Keratinocyte (primary cell): ENCODE results near the gene ERI3. TPM values are rescaled to one million over a fixed set of nuclear protein-coding genes. Genes with fewer than 3 reads are reported as not detected.

Source experiments
- DNase-seq: peaks from one replicate; pipeline ENCODE4 v3.0.0-alpha.2; 2011; ENCODE audit warnings: low read depth, missing footprints, low spot score
- FAIRE-seq: peaks from 2 replicates; lab custom pipeline; 2011; peaks lifted over from hg19 to GRCh38; lab: Jason Lieb, UNC
- H2AFZ ChIP-seq: 2 replicates; pipeline ENCODE4 v1.6.0; 2012; ENCODE audit warnings: low read length, control low read depth, inconsistent platforms; ENCODE audit not compliant: control insufficient read depth
- H3K27ac ChIP-seq: 2 replicates; pipeline ENCODE4 v1.5.1; 2011; ENCODE audit warnings: low read length; ENCODE audit not compliant: control insufficient read depth, insufficient read depth
- H3K27me3 ChIP-seq: 3 replicates; pipeline ENCODE4 v1.6.0; 2011; ENCODE audit warnings: low read length; ENCODE audit not compliant: control insufficient read depth, insufficient read depth; ENCODE audit errors: extremely low read depth
- H3K36me3 ChIP-seq, 2 experiments: 2 replicates in 1 of 2; 3 replicates in 1 of 2; pipeline ENCODE4 v1.5.1; 2011; ENCODE audit warnings: low read length in 2 of 2, mild to moderate bottlenecking in 1 of 2; ENCODE audit not compliant: control insufficient read depth in 2 of 2, insufficient read depth in 2 of 2; ENCODE audit errors: extremely low read depth in 1 of 2
- H3K4me1 ChIP-seq: 3 replicates; pipeline ENCODE4 v1.5.1; 2011; ENCODE audit warnings: low read length; ENCODE audit not compliant: control insufficient read depth, insufficient read depth; ENCODE audit errors: extremely low read depth
- H3K4me2 ChIP-seq: 3 replicates; pipeline ENCODE4 v1.6.0; 2011; ENCODE audit warnings: low read depth, low read length; ENCODE audit not compliant: control insufficient read depth, insufficient read depth; ENCODE audit errors: extremely low read depth
- H3K4me3 ChIP-seq, 3 experiments: fragments of 200-600 bp in 1 of 3; sonication (generic) in 1 of 3; 2 replicates in 2 of 3; 3 replicates in 1 of 3; pipeline ENCODE4 v1.5.1; 2011 to 2016; ENCODE audit warnings: low read length in 3 of 3, mild to moderate bottlenecking in 3 of 3, control low read depth in 2 of 3, inconsistent platforms in 1 of 3, low read depth in 1 of 3, mixed read lengths in 1 of 3, mixed run types in 1 of 3, moderate library complexity in 1 of 3; ENCODE audit not compliant: control insufficient read depth in 2 of 3, insufficient read depth in 2 of 3; ENCODE audit errors: extremely low read depth in 1 of 3
- H3K79me2 ChIP-seq: 2 replicates; pipeline ENCODE4 v1.6.0; 2012; ENCODE audit warnings: low read length; ENCODE audit not compliant: control insufficient read depth, insufficient read depth
- H3K9ac ChIP-seq: 3 replicates; pipeline ENCODE4 v1.6.0; 2011; ENCODE audit warnings: low read length; ENCODE audit not compliant: control insufficient read depth, insufficient read depth; ENCODE audit errors: extremely low read depth
- H3K9me1 ChIP-seq: 3 replicates; pipeline ENCODE4 v1.6.0; 2011; ENCODE audit warnings: low read length; ENCODE audit not compliant: control insufficient read depth, insufficient read depth; ENCODE audit errors: extremely low read depth
- H3K9me3 ChIP-seq: 2 replicates; pipeline ENCODE4 v1.5.1; 2012; ENCODE audit warnings: low read depth, low read length; ENCODE audit not compliant: control insufficient read depth
- H4K20me1 ChIP-seq: 3 replicates; pipeline ENCODE4 v1.6.0; 2011; ENCODE audit warnings: low read length; ENCODE audit not compliant: control insufficient read depth, insufficient read depth; ENCODE audit errors: extremely low read depth
- CTCF ChIP-seq, 3 experiments: IDR thresholded peaks in 1 of 3; conservative IDR thresholded peaks in 1 of 3; optimal IDR thresholded peaks in 1 of 3; 2 replicates in 2 of 3; 3 replicates in 1 of 3; pipeline versions ENCODE3 to v1.5.1; 2011; ENCODE audit warnings: low read length in 3 of 3, mild to moderate bottlenecking in 3 of 3, moderate library complexity in 2 of 3, control low read depth in 1 of 3, inconsistent platforms in 1 of 3; ENCODE audit not compliant: insufficient read depth in 2 of 3; ENCODE audit errors: extremely low read depth in 1 of 3
- EZH2 ChIP-seq: IDR thresholded peaks from one replicate; pipeline ENCODE4 v1.6.1; 2012; ENCODE audit warnings: inconsistent platforms, mild to moderate bottlenecking, low read length, moderate library complexity
- dilution Hi-C: fragments of 300-500 bp; cut with MboI; formaldehyde crosslinking; loops from one replicate; pipeline ENCODE4 v1.7.0; 2020; ENCODE audit warnings: low sequenced_read_pairs; ENCODE audit not compliant: extremely low pct_ligation_motif_present
- polyA plus RNA-seq, 5 experiments: library from polyadenylated mRNA; depleted of rRNA in 3 of 5; stranded (reverse) in 3 of 5; stranded (forward) in 1 of 5; unstranded in 1 of 5; fragments of >200 nt; gene quantifications; 1 replicate in 1 of 5; 2 replicates in 3 of 5; 3 replicates in 1 of 5; pipeline versions ENCODE4 v1.2.1 to v1.2.3, GENCODE V29; 2011 to 2012; ENCODE audit warnings: missing spikeins in 2 of 5, low read depth in 1 of 5, low replicate concordance in 1 of 5

ERI3 gene
- polyA plus RNA-seq, 1 donor (not counting 4 experiments of a cell fraction or from before 2014, with no cell fraction given): 43.7 TPM

DNA sequence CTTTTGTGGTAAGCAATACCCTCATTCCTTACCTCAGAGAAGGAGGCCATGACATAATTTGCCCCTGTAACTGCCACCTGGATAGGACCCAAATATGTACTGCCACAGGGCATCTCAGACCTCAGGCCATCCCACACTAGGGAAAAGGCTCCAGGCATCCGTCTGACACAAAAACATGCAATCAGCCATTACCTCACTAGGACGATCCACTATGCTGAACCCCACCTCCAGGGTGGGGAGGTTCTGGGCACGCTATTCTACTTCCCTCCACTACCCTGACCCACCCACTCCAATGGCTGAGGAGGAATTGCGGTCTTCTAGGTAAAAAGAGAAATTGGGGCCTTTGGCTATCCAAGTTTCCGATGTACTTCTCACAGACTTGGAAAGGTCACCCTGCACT, 53.6 kb downstream of the ERI3 start:
- Histone ChIP-seq H3K4me3 (no peak overlapping the region), H3K27ac (no peak overlapping the region), H3K4me2 (no peak overlapping the region), H3K9ac (no peak overlapping the region), H3K9me1 (no peaks in the 10 kb centered on the region), H2AFZ (no peak overlapping the region), H3K27me3 (no peaks in the 10 kb centered on the region), H3K9me3 (no peaks in the 10 kb centered on the region), H4K20me1 (no peaks in the 10 kb centered on the region), H3K36me3 (peaks cover 16 to 30% of the 10 kb centered on the region in 2 experiments), H3K79me2 (no peaks in the 10 kb centered on the region), H3K4me1 (no peaks in the 10 kb centered on the region)
- dilution Hi-C loops: no loop called here
- no peak for FAIRE-seq
- TF ChIP-seq EZH2 (no peak), CTCF (optimal IDR thresholded peaks at IDR 0.05 in 1 of 3, IDR thresholded peaks at IDR 0.05 in 1 of 3, conservative IDR thresholded peaks at IDR 0.05 in 1 of 3; ENCODE audit: extremely low read depth in 1 of 3, insufficient read depth in 2 of 3, low read length in 3 of 3) (no peak)
- no peak for DNase-seq

DNA sequence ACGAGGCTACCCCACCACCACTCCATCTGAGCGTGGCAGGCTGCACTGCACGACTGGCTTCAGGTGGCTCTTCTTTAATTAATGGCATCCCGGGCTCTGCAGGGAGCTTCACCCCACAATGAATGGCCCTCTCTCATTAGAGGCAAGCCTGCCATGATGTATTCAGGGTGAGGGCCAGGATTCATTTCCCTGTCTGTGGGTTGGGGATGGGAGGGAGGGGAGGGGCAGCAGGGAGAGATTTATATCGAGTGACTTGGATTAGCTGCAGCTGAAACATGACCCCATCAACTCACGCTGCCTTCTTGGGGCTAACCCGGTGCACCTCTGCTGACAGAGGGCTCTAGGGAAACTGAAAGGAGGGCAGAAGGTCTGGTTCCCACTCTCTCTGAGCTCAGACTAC, 54.2 kb downstream of the ERI3 start:
- H3K4me3 ChIP-seq: no peak overlapping the region
- DNase-seq: no peak
- no peak overlapping the region for H3K9ac ChIP-seq
- TF ChIP-seq CTCF (optimal IDR thresholded peaks at IDR 0.05 in 1 of 3, IDR thresholded peaks at IDR 0.05 in 1 of 3, conservative IDR thresholded peaks at IDR 0.05 in 1 of 3; ENCODE audit: extremely low read depth in 1 of 3, insufficient read depth in 2 of 3, low read length in 3 of 3) (no peak), EZH2 (no peak)
- dilution Hi-C loops: no loop called here
- H4K20me1 ChIP-seq: no peaks in the 10 kb centered on the region
- no peaks in the 10 kb centered on the region for H3K9me1 ChIP-seq
- H2AFZ ChIP-seq: no peak overlapping the region
- no peak for FAIRE-seq
- H3K27me3 ChIP-seq: no peaks in the 10 kb centered on the region
- no peak overlapping the region for H3K4me2 ChIP-seq
- no peak overlapping the region for H3K27ac ChIP-seq
- no peaks in the 10 kb centered on the region for H3K4me1 ChIP-seq
- H3K79me2 ChIP-seq: no peaks in the 10 kb centered on the region
- peaks cover 14 to 25% of the 10 kb centered on the region in 2 experiments for H3K36me3 ChIP-seq
- H3K9me3 ChIP-seq: no peaks in the 10 kb centered on the region
